ENCODE results near the gene CRYGC. TPM values are rescaled to one million over a fixed set of nuclear protein-coding genes. Genes with fewer than 3 reads are reported as not detected.

Gene CRYGC
- not detected for total RNA-seq
- long read RNA-seq, result 0 reads

- DNase-seq, result no peak
- intact Hi-C loops (cut with DNase I), result no loop called here
- ATAC-seq, result no peak
Measured at GRCh38 chr2:208129744-208130711, at the start of gene CRYGC. CRYGC (minus strand) TSS chr2:208129828; CDS start chr2:208129792, 36 bp downstream.

GRCh38 chr2:208179028-208179609 lies 49.5 kb upstream of the CRYGC start:
- DNase-seq (peak; percentile 66), ATAC-seq (peak; percentile 71)
- Histone ChIP-seq H3K4me3 (no peak overlapping the region), H3K27ac (no peak overlapping the region), H3K36me3 (no peaks in the 10 kb centered on the region), H3K27me3 (no peaks in the 10 kb centered on the region), H3K4me1 (no peaks in the 10 kb centered on the region), H3K9me3 (no peaks in the 10 kb centered on the region)
- intact Hi-C loops (cut with DNase I), result no loop called here
- TF ChIP-seq CTCF (IDR thresholded peaks at IDR 0.05), result no peak

More at GRCh38 chr2:208129744-208130711, at the start of gene CRYGC:
- no peak for TF ChIP-seq CTCF (IDR thresholded peaks at IDR 0.05)
- Histone ChIP-seq H3K36me3 (no peaks in the 10 kb centered on the region), H3K27me3 (peaks cover 9% of the 10 kb centered on the region), H3K9me3 (no peaks in the 10 kb centered on the region), H3K27ac (no peak within 1 kb of the TSS), H3K4me3 (no peak within 1 kb of the TSS), H3K4me1 (no peaks in the 10 kb centered on the region)

- no peak overlapping the region for H3K4me3 ChIP-seq
- no peaks in the 10 kb centered on the region for H3K27me3 ChIP-seq
- H3K4me1 ChIP-seq, result peaks cover 3% of the 10 kb centered on the region
- intact Hi-C loops (cut with DNase I), result no loop called here
- ATAC-seq (no peak), DNase-seq (no peak)
- TF ChIP-seq CTCF (IDR thresholded peaks at IDR 0.05), result no peak
- H3K36me3 ChIP-seq, result no peaks in the 10 kb centered on the region
- H3K27ac ChIP-seq, result no peak overlapping the region
- no peaks in the 10 kb centered on the region for H3K9me3 ChIP-seq
Measured at GRCh38 chr2:208175840-208176153, 46.2 kb upstream of the CRYGC start.

GRCh38 chr2:208175069-208175839 lies 45.6 kb upstream of the CRYGC start:
- peaks cover 3% of the 10 kb centered on the region for H3K4me1 ChIP-seq
- intact Hi-C loops (cut with DNase I), result no loop called here
- DNase-seq, result no peak
- peak; percentile 93 for TF ChIP-seq CTCF (IDR thresholded peaks at IDR 0.05)
- ATAC-seq, result peak; percentile 96
- H3K27ac ChIP-seq, result no peak overlapping the region
- H3K36me3 ChIP-seq, result no peaks in the 10 kb centered on the region
- no peaks in the 10 kb centered on the region for H3K9me3 ChIP-seq
- H3K27me3 ChIP-seq, result no peaks in the 10 kb centered on the region
- H3K4me3 ChIP-seq, result no peak overlapping the region

GRCh38 chr2:208174144-208174543 lies 44.5 kb upstream of the CRYGC start:
- peaks cover 3% of the 10 kb centered on the region for H3K4me1 ChIP-seq
- no peak for TF ChIP-seq CTCF (IDR thresholded peaks at IDR 0.05)
- H3K4me3 ChIP-seq, result no peak overlapping the region
- no peak for ATAC-seq
- no peaks in the 10 kb centered on the region for H3K36me3 ChIP-seq
- H3K27ac ChIP-seq, result no peak overlapping the region
- DNase-seq, result no peak
- no peaks in the 10 kb centered on the region for H3K27me3 ChIP-seq
- no peaks in the 10 kb centered on the region for H3K9me3 ChIP-seq
- intact Hi-C loops (cut with DNase I), result no loop called here
